GM23338 (cell line): ENCODE measurements around the gene CCDC150. TPM values are rescaled to one million over a fixed set of nuclear protein-coding genes. Genes with fewer than 3 reads are reported as not detected.
"Not testable (repeated sequence)": the region's sequence is repeated elsewhere in the genome, so short reads cannot be mapped to it uniquely, and the experiment has no call there.

ENCODE experiments used
- ATAC-seq: fragments of 200-7000 bp; cut with Tn5 transposase; 3 replicates; pipeline ENCODE4 v1.9.1; 2020
- DNase-seq: peaks from one replicate; pipeline ENCODE4 v3.0.0-alpha.2; 2015; ENCODE audit warnings: low spot score
- H2AFZ ChIP-seq: fragments of 200-600 bp; sonication (generic); 2 replicates; pipeline ENCODE4 v1.8.0; 2016; ENCODE audit warnings: antibody characterized with exemption, mild to moderate bottlenecking, moderate library complexity
- H3F3A ChIP-seq: fragments of 200-600 bp; sonication (generic); replicated peaks from 2 replicates; pipeline ENCODE4 v1.8.0; 2017; ENCODE audit warnings: antibody characterized with exemption, mixed run types, low read depth
- H3K27ac ChIP-seq: fragments of 200-600 bp; sonication (generic); 2 replicates; pipeline ENCODE4 v1.6.1; 2016; ENCODE audit warnings: low read depth
- H3K27me3 ChIP-seq: fragments of 200-600 bp; sonication (generic); 2 replicates; pipeline ENCODE4 v1.8.0; 2016; ENCODE audit warnings: mild to moderate bottlenecking, mixed run types, moderate library complexity; ENCODE audit not compliant: insufficient read depth
- H3K36me3 ChIP-seq: fragments of 200-600 bp; sonication (generic); 2 replicates; pipeline ENCODE4 v1.8.0; 2016; ENCODE audit warnings: mild to moderate bottlenecking; ENCODE audit not compliant: insufficient read depth
- H3K4me1 ChIP-seq: fragments of 200-600 bp; sonication (generic); 2 replicates; pipeline ENCODE4 v1.8.0; 2016; ENCODE audit warnings: mild to moderate bottlenecking, moderate library complexity; ENCODE audit not compliant: insufficient read depth
- H3K4me2 ChIP-seq: fragments of 200-600 bp; sonication (generic); 2 replicates; pipeline ENCODE4 v1.7.1; 2017; ENCODE audit warnings: mixed run types
- H3K4me3 ChIP-seq: fragments of 200-600 bp; sonication (generic); 2 replicates; pipeline ENCODE4 v1.6.1; 2016; ENCODE audit warnings: mixed run types
- H3K79me2 ChIP-seq: fragments of 200-600 bp; sonication (generic); replicated peaks from 2 replicates; pipeline ENCODE4 v1.8.0; 2017; ENCODE audit warnings: mild to moderate bottlenecking; ENCODE audit not compliant: insufficient read depth
- H3K9me2 ChIP-seq: fragments of 200-600 bp; sonication (generic); 2 replicates; pipeline ENCODE4 v1.8.0; 2017; ENCODE audit not compliant: insufficient read depth
- H4K20me1 ChIP-seq: fragments of 200-600 bp; sonication (generic); replicated peaks from 2 replicates; pipeline ENCODE4 v1.8.0; 2017; ENCODE audit warnings: mild to moderate bottlenecking; ENCODE audit not compliant: insufficient read depth
- H3K27ac Mint-ChIP-seq: 2 replicates; pipeline ENCODE4 v1.8.0; 2020; ENCODE audit warnings: inconsistent platforms, mild to moderate bottlenecking, moderate library complexity, mixed read lengths
- H3K27me3 Mint-ChIP-seq: 3 replicates; pipeline ENCODE4 v1.8.0; 2022; ENCODE audit warnings: low read depth, mild to moderate bottlenecking, moderate library complexity, mixed read lengths, inconsistent platforms; ENCODE audit not compliant: insufficient read depth, poor library complexity
- H3K36me3 Mint-ChIP-seq: 3 replicates; pipeline ENCODE4 v1.8.0; 2021; ENCODE audit warnings: low read depth, mild to moderate bottlenecking, inconsistent platforms, moderate library complexity, mixed read lengths
- H3K4me1 Mint-ChIP-seq: 3 replicates; pipeline ENCODE4 v1.8.0; 2020; ENCODE audit warnings: mild to moderate bottlenecking, inconsistent platforms, mixed read lengths
- H3K4me3 Mint-ChIP-seq: 3 replicates; pipeline ENCODE4 v1.8.0; 2021; ENCODE audit warnings: moderate library complexity, mild to moderate bottlenecking, inconsistent platforms, mixed read lengths
- H3K9me3 Mint-ChIP-seq: 3 replicates; pipeline ENCODE4 v1.8.0; 2020; ENCODE audit warnings: moderate library complexity, mild to moderate bottlenecking, inconsistent platforms, mixed read lengths
- CREB1 ChIP-seq: fragments of 250-450 bp; sonication (Bioruptor Pico); IDR thresholded peaks from 2 replicates; pipeline ENCODE4 v1.5.0; 2020; ENCODE audit warnings: low read depth, mild to moderate bottlenecking, moderate library complexity
- EZH2 ChIP-seq: fragments of 200-600 bp; sonication (generic); IDR thresholded peaks from one replicate; pipeline ENCODE4 v1.8.0; 2017; ENCODE audit warnings: antibody characterized with exemption, mild to moderate bottlenecking, low read depth; ENCODE audit not compliant: unreplicated experiment
- EZH2phosphoT487 ChIP-seq: fragments of 200-600 bp; sonication (generic); IDR thresholded peaks from one replicate; pipeline ENCODE4 v1.8.1; 2018; ENCODE audit warnings: antibody characterized with exemption; ENCODE audit not compliant: unreplicated experiment
- JUNB ChIP-seq: IDR thresholded peaks from one replicate; pipeline ENCODE4 v1.6.1; 2016; ENCODE audit warnings: antibody characterized with exemption; ENCODE audit not compliant: unreplicated experiment
- NANOG ChIP-seq: IDR thresholded peaks from 2 replicates; pipeline ENCODE4 v1.6.1; 2016; ENCODE audit warnings: antibody characterized with exemption, borderline replicate concordance
- POLR2AphosphoS5 ChIP-seq: IDR thresholded peaks from 2 replicates; pipeline ENCODE4 v1.6.1; 2016; ENCODE audit warnings: antibody characterized with exemption, low read depth
- STAT1 ChIP-seq: IDR thresholded peaks from one replicate; pipeline ENCODE4 v1.6.1; 2016; ENCODE audit warnings: antibody characterized with exemption; ENCODE audit not compliant: unreplicated experiment
- ZNF114 ChIP-seq: fragments of 250-450 bp; sonication (Bioruptor Pico); IDR thresholded peaks from 2 replicates; pipeline ENCODE4 v1.5.0; 2020; ENCODE audit warnings: mild to moderate bottlenecking, moderate library complexity
- ZNF462 ChIP-seq: fragments of 250-450 bp; sonication (Bioruptor Pico); IDR thresholded peaks from 2 replicates; pipeline ENCODE4 v1.5.0; 2020; ENCODE audit warnings: mild to moderate bottlenecking, moderate library complexity
- polyA plus RNA-seq: library from polyadenylated mRNA; unstranded; fragments of >200 nt; fragmentation: Nextera tagmentation; extraction: Ambion mirVana; gene quantifications from 2 replicates; pipeline ENCODE4 v1.2.1, GENCODE V29; 2016
- total RNA-seq: library from RNA; depleted of rRNA; stranded (reverse); fragments of >200 nt; shearing (Covaris generic); gene quantifications from 2 replicates; pipeline ENCODE4 v1.2.3, GENCODE V29; 2014
- TF ChIP-seq, protein P1 (sequence below), 2 experiments: fragments of 200-600 bp in 1 of 2; sonication (generic) in 1 of 2; conservative IDR thresholded peaks; 2 replicates each; pipeline versions ENCODE4 v1.5.1 to v1.6.1; 2016 to 2017; ENCODE audit warnings: antibody characterized with exemption in 2 of 2, low read depth in 2 of 2, mild to moderate bottlenecking in 2 of 2, moderate library complexity in 1 of 2
- TF ChIP-seq, protein P2 (sequence below): IDR thresholded peaks from one replicate; pipeline ENCODE4 v1.6.1; 2018; ENCODE audit warnings: antibody characterized with exemption; ENCODE audit not compliant: unreplicated experiment

Gene CCDC150
- total and polyA plus RNA-seq, 2 experiments from 2014 or later: 56.3 to 68.3 TPM

- H3K36me3 ChIP-seq: peaks cover 15% of the 10 kb centered on the region
- Mint-ChIP-seq H3K27me3 (peaks cover 4% of the 10 kb centered on the region), H3K4me1 (no peaks in the 10 kb centered on the region), H3K9me3 (peaks cover 34% of the 10 kb centered on the region), H3K36me3 (peaks cover 63% of the 10 kb centered on the region), H3K27ac (no peak overlapping the region), H3K4me3 (no peak overlapping the region)
- H3F3A ChIP-seq: no peaks in the 10 kb centered on the region
- TF ChIP-seq, protein P1, sequence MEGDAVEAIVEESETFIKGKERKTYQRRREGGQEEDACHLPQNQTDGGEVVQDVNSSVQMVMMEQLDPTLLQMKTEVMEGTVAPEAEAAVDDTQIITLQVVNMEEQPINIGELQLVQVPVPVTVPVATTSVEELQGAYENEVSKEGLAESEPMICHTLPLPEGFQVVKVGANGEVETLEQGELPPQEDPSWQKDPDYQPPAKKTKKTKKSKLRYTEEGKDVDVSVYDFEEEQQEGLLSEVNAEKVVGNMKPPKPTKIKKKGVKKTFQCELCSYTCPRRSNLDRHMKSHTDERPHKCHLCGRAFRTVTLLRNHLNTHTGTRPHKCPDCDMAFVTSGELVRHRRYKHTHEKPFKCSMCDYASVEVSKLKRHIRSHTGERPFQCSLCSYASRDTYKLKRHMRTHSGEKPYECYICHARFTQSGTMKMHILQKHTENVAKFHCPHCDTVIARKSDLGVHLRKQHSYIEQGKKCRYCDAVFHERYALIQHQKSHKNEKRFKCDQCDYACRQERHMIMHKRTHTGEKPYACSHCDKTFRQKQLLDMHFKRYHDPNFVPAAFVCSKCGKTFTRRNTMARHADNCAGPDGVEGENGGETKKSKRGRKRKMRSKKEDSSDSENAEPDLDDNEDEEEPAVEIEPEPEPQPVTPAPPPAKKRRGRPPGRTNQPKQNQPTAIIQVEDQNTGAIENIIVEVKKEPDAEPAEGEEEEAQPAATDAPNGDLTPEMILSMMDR (conservative IDR thresholded peaks at IDR 0.05; ENCODE audit: low read depth in 2 of 2): no peak
- no peak for TF ChIP-seq CREB1 (CRISPR knock-in tag)
- no peak for TF ChIP-seq EZH2
- no peak for TF ChIP-seq POLR2AphosphoS5
- TF ChIP-seq ZNF114: no peak
- no peak for TF ChIP-seq EZH2phosphoT487
- TF ChIP-seq ZNF462 (CRISPR knock-in tag): no peak
- no peak for TF ChIP-seq JUNB
- no peak for TF ChIP-seq STAT1
- TF ChIP-seq, protein P2, sequence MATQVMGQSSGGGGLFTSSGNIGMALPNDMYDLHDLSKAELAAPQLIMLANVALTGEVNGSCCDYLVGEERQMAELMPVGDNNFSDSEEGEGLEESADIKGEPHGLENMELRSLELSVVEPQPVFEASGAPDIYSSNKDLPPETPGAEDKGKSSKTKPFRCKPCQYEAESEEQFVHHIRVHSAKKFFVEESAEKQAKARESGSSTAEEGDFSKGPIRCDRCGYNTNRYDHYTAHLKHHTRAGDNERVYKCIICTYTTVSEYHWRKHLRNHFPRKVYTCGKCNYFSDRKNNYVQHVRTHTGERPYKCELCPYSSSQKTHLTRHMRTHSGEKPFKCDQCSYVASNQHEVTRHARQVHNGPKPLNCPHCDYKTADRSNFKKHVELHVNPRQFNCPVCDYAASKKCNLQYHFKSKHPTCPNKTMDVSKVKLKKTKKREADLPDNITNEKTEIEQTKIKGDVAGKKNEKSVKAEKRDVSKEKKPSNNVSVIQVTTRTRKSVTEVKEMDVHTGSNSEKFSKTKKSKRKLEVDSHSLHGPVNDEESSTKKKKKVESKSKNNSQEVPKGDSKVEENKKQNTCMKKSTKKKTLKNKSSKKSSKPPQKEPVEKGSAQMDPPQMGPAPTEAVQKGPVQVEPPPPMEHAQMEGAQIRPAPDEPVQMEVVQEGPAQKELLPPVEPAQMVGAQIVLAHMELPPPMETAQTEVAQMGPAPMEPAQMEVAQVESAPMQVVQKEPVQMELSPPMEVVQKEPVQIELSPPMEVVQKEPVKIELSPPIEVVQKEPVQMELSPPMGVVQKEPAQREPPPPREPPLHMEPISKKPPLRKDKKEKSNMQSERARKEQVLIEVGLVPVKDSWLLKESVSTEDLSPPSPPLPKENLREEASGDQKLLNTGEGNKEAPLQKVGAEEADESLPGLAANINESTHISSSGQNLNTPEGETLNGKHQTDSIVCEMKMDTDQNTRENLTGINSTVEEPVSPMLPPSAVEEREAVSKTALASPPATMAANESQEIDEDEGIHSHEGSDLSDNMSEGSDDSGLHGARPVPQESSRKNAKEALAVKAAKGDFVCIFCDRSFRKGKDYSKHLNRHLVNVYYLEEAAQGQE: no peak
- no peak for TF ChIP-seq NANOG
- no peaks in the 10 kb centered on the region; the same call in 1 of the 2 replicates for H4K20me1 ChIP-seq
- H3K27ac ChIP-seq: no peak overlapping the region
- H3K4me3 ChIP-seq: no peak overlapping the region
- H3K4me2 ChIP-seq: no peak overlapping the region
- H3K9me2 ChIP-seq: no peaks in the 10 kb centered on the region
- H3K79me2 ChIP-seq: peaks cover 30% of the 10 kb centered on the region
- H3K27me3 ChIP-seq: no peaks in the 10 kb centered on the region
- DNase-seq (no peak), ATAC-seq (no peak)
- H3K4me1 ChIP-seq: no peaks in the 10 kb centered on the region
- no peak overlapping the region for H2AFZ ChIP-seq
Measured at GRCh38 chr2:196685792-196686191, 46.3 kb downstream of the CCDC150 start.

- not testable (repeated sequence) for H3K4me1 ChIP-seq, DNase-seq, H3K4me2 ChIP-seq, H3K27ac Mint-ChIP-seq, H4K20me1 ChIP-seq, H3K4me3 ChIP-seq, H3K4me3 Mint-ChIP-seq, ATAC-seq, H3K4me1 Mint-ChIP-seq, H3K27me3 Mint-ChIP-seq, H3K27ac ChIP-seq, H3F3A ChIP-seq, H3K27me3 ChIP-seq, H3K9me2 ChIP-seq, H2AFZ ChIP-seq
- Histone ChIP-seq H3K79me2 (peaks cover 37% of the 10 kb centered on the region), H3K36me3 (peaks cover 15% of the 10 kb centered on the region)
- Mint-ChIP-seq H3K36me3 (peaks cover 67% of the 10 kb centered on the region), H3K9me3 (peaks cover 34% of the 10 kb centered on the region)
Measured at GRCh38 chr2:196686737-196687136, 47.2 kb downstream of the CCDC150 start.
